ENCODE results near the gene ART1. TPM values are rescaled to one million over a fixed set of nuclear protein-coding genes. Genes with fewer than 3 reads are reported as not detected.
"Not testable (repeated sequence)": the region's sequence is repeated elsewhere in the genome, so short reads cannot be mapped to it uniquely, and the experiment has no call there.

ART1 gene
- total RNA-seq, 4 donors from 2014 or later, result not detected

- DNase-seq (ENCODE audit: low spot score) (peak; percentile 47), ATAC-seq (ENCODE audit: low FRiP score) (peak; percentile 88)
- TF ChIP-seq, protein P1, sequence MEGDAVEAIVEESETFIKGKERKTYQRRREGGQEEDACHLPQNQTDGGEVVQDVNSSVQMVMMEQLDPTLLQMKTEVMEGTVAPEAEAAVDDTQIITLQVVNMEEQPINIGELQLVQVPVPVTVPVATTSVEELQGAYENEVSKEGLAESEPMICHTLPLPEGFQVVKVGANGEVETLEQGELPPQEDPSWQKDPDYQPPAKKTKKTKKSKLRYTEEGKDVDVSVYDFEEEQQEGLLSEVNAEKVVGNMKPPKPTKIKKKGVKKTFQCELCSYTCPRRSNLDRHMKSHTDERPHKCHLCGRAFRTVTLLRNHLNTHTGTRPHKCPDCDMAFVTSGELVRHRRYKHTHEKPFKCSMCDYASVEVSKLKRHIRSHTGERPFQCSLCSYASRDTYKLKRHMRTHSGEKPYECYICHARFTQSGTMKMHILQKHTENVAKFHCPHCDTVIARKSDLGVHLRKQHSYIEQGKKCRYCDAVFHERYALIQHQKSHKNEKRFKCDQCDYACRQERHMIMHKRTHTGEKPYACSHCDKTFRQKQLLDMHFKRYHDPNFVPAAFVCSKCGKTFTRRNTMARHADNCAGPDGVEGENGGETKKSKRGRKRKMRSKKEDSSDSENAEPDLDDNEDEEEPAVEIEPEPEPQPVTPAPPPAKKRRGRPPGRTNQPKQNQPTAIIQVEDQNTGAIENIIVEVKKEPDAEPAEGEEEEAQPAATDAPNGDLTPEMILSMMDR (IDR thresholded peaks at IDR 0.05), result no peak
Observed at GRCh38 chr11:3642071-3642951, 2.6 kb upstream of the ART1 start.

DNA sequence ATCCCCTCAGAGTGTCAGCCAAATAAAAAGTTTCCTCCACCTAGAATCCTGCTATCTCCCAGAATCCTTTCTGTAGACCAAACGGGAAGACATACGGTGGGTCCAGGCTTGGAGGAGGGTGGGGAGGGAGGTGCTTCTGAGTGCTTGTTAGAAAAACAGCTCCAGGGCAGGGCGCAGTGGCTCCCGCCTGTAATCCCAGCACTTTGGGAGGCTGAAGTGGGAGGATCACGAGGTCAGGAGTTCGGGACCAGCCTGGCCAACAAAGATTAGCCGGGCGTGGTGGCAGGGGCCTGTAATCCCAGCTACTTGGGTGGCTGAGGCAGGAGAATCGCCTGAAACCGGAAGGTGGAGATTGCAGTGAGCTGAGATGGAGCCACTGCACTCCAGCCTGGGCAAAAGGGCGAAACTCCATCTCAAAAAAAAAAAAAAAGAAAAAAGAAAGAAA lies 1.8 kb upstream of the ART1 start:
- DNase-seq (ENCODE audit: low spot score); ATAC-seq (ENCODE audit: low FRiP score): not testable (repeated sequence)

- ATAC-seq (ENCODE audit: low FRiP score) (no peak), DNase-seq (ENCODE audit: low spot score) (no peak)
- TF ChIP-seq, protein P1 (IDR thresholded peaks at IDR 0.05), result no peak
Observed at GRCh38 chr11:3645552-3645951, 624 bp downstream of the ART1 start.

DNA sequence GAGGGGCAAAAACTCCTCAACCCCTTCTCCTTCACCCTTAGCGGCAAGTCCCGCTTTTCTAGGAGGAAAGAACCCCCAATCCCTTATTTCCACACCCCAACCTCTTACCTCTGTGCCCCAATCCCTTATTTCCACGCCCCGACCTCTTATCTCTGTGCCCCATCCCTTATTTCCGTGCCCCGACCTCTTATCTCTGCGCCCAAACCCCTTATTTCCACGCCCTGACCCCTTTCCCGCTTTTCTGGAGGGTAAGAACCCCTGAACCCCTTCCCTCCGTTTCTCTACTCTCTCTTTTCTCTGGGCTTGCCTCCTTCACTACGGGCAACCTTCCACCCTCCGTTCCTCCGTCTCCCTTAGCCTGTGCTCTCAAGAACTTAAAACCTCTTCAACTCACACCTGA lies 3.9 kb downstream of the ART1 start:
- not testable (repeated sequence) for ATAC-seq (ENCODE audit: low FRiP score)

DNA sequence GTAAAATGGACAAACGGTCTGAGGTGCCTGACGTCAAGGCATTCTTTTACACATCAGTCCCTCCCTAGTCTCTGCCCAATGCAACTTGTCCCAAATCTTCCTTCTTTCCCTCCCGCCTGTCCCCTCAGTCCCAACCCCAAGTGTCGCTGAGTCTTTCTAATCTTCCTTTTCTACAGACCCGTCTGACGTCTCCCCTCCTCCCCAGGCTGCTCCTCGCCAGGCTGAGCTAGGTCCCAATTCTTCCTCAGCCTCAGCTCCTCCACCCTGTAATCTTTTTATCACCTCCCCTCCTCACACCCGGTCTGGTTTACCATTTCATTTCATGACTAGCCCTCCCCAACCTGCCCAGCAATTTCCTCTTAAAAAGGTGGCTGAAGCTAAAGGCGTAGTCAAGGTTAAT lies 4.4 kb downstream of the ART1 start:
- ATAC-seq (ENCODE audit: low FRiP score); DNase-seq (ENCODE audit: low spot score): not testable (repeated sequence)

More for the DNA sequence above, 3.9 kb downstream of the ART1 start:
- DNase-seq (ENCODE audit: low spot score), result not testable (repeated sequence)

DNA sequence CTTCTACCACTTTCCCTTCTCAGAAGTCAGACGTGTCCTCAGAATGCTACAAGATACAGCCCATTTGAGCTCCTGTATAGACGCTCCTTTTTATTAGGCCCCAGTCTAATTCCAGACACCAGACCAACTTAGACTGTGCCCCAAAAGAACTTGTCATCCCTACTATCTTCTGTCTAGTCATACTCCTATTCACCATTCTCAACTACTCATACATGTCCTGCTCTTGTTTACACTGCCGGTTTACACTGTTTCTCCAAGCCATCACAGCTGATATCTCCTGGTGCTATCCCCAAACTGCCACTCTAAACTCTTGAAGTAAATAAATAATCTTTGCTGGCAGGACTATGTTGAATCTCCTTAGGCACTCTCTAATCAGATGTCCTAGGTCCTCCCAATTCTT lies 7.6 kb downstream of the ART1 start:
- DNase-seq (ENCODE audit: low spot score); ATAC-seq (ENCODE audit: low FRiP score): not testable (repeated sequence)

DNA sequence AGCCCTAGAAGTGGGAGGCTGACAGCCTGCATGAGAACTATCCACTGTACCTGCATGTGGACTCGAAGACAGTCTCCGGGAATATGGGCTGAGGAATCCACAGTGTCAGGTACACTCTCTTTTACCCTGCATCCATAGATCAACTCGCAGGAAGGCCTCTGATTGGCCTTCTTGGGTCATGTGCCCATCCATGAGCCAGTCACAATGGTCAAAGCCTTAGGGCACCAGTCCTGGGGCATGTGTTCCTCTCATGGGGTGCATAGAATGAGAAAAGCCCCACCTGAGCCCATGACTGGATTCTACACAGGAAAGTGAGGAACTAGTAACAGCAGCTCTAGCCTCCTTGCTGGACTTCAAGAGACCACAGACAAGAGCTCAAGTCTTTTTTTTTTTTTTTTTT lies 10.6 kb downstream of the ART1 start:
- DNase-seq (ENCODE audit: low spot score) (no peak), ATAC-seq (ENCODE audit: low FRiP score) (no peak)
- TF ChIP-seq, protein P1 (IDR thresholded peaks at IDR 0.05), result no peak

DNA sequence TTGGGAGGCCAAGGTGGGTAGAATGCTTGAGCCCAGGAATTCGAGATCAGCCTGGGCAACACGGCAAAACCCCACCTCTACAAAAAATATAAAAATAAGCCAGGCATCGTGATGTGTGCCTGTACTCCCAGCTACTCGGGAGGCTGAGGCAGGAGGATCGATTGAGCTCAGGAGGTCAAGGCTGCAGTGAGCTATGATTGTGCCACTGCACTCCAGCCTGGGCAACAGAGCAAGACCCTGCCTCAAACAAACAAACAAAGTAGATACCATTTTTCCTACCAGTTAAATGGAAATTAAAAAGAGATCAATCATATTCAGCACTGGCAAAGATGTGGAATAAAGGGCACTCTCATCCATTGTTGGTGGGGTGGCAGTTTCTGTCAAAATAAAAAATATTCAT lies 12.4 kb downstream of the ART1 start:
- not testable (repeated sequence) for ATAC-seq (ENCODE audit: low FRiP score)

DNA sequence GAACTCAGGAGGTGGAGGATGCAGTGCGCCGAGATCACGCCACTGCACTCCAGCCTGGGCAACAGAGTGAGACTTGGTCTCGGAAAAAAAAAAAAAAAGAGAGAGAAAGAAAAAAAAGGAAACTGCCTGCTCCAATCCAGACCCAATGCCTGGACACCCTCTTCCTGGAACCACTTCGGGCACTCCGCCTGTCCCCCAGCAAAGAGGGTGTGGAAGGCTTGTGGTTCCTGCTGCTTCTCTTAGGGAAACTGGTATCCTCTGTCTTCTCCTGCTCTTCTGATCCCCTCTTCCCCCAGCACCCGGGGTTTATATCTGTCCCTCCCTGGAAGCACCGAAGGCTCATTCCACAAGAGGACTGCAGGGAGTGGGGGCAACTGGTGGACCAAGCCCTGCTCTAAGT lies 13.3 kb downstream of the ART1 start:
- TF ChIP-seq, protein P1 (IDR thresholded peaks at IDR 0.05), result no peak
- no peak for DNase-seq (ENCODE audit: low spot score)
- no peak for ATAC-seq (ENCODE audit: low FRiP score)

More for the DNA sequence above, 12.4 kb downstream of the ART1 start:
- not testable (repeated sequence) for DNase-seq (ENCODE audit: low spot score)
